DMS 273 treated with DMSO at 0.1 percent for 48 hours (cell line): ENCODE results near the gene FAT2.
"Not testable (repeated sequence)": the region's sequence is repeated elsewhere in the genome, so short reads cannot be mapped to it uniquely, and the experiment has no call there.

Experiments used
- DNase-seq: peaks from one replicate; lab custom pipeline; 2025; lab: John Stamatoyannopoulos, UW

FAT2 gene

GRCh38 chr5:151581812-151582583 is 9.1 kb downstream of the FAT2 start:
- peak; percentile 74 for DNase-seq

DNA sequence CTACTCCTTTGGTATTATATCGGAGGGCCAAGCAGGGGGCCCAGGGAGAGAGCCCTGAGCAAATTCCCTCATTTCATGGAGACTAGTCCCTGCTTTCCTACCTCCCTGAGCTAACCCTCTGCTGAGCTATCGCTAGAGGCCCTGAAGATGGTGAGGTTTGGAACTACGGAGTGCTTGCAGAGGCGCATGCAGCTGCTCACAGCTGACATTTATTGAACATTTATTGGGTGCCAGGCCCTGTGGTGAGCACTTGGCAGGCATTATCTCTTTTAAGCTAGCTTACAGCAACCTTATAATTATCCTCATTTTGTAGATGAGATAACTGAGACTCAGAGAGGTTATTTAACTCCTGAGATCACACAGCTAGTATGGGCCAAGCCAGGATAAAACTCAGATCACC is 9.8 kb downstream of the FAT2 start:
- no peak for DNase-seq

- no peak for DNase-seq
Measured at GRCh38 chr5:151580858-151581257, 10.3 kb downstream of the FAT2 start.

DNA sequence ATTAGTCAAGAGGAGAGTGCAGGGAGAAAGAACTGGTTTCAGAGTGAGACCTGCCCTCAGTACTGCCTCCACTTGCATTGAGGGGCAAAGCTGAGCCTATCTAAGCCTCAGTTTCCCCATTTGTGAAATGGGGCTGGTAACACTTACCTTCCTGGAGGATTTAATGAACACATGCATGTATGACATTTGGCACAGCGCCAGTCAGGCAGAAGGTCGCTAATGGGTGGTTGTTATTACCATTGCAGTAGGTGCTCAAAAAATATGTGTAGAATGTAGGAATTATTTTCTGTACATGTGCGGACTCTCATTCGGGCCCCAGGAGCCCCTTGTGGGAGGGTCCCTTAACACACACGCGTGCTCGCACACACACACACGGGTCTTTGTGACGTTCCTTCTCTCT is 10.9 kb downstream of the FAT2 start:
- DNase-seq, result no peak

GRCh38 chr5:151579146-151579545 is 12.0 kb downstream of the FAT2 start:
- not testable (repeated sequence) for DNase-seq

GRCh38 chr5:151578326-151579025 is 12.7 kb downstream of the FAT2 start:
- DNase-seq, result no peak

DNA sequence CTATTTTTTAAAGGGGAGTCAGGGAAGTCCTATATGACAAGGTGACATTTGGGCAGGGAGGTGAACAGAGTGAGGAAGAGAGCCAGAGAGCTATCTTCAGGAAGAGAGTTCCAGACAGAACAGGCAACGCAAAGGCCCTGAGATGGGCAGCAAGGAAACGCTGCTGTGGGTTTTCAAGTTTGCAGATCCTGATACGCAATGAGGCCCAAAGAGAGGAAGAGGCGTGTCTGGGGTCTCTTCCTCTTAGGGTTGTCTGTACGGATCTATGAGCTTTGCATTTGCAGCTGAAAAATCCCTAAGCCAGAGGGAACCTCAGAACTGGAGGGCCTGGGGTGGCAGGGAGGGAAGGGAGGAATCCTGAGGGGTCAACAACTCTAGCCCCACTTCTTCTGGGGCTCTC is 13.6 kb downstream of the FAT2 start:
- DNase-seq, result no peak

- DNase-seq, result no peak
Measured at GRCh38 chr5:151574444-151574996, 16.6 kb downstream of the FAT2 start.

DNA sequence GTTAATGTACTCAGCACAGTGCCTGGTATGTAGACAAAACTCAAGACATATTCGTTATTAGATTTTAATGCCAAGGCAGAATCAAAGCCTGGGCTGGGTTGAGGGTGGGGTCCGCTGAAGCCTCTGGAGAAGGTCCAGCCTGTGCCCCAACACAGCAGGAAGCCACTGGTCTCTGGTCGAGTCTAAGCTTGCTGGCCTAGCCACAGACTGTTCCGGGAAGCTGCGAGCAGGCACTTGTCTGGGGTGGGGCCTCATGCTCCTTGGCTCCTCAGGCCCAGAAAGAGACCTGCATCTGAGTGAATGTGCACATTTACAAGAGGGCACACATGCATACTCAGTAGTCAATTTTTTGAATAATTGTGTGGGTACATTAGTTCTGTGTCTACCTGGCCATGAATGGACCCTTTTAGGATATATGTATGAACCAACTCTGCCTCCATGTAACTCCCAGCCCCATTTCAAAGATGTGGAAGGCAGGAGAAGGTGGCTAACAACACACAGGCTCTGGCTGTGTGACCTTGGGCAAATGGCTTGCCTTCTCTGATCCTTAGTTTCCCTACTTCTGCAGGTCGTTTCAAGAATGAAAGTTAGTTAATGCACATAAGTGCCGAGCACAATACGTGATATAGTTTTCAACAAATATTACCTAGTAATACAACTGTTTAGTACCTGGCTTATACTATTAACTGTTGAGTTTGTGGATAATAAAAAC is 18.3 kb downstream of the FAT2 start:
- DNase-seq, result no peak

- DNase-seq, result no peak
Measured at GRCh38 chr5:151571270-151572173, 19.6 kb downstream of the FAT2 start.

- no peak for DNase-seq
Measured at GRCh38 chr5:151570512-151571269, 20.4 kb downstream of the FAT2 start.

GRCh38 chr5:151570058-151570457 is 21.1 kb downstream of the FAT2 start:
- DNase-seq, result no peak

DNA sequence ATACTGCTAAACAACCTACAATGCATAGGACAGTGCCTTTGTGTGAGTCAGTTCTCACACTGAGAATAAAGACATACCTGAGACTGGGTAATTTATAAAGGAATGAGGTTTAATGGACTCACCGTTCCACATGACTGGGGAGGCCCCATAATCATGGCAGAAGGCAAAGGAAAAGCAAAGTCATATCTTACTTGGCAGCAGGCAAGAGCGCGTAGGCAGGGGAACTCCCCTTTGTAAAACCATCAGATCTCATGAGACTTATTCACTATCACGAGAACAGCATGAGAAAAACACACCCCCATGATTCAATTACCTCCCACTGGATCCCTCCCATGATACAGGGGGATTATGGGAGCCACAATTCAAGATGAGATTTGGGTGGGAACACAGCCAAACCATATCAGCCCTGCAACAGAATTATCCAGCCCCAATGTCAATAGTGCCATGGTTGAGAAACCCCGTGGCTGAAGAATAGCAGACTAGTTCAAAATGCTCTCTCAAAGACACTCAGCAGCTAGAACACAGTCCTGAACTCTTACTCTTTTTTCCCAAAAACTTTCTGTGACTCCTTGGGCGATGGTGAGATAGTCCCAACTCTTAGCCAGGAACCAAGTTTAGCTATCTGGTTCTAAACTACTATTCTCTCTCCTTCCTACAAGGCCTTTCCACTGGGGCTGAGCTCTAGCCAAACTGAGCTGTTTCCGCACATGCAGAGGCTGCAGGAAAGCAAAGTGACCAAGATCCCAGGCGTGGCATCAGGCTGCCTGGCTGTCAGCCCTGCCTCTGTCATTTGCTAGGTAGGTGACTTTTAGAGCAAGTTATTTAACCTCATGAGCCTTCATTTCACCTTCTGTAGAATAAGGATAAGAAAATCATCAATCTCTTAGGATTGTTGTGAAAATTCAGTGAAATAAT is 21.7 kb downstream of the FAT2 start:
- DNase-seq, result no peak

GRCh38 chr5:151568036-151568435 is 23.1 kb downstream of the FAT2 start:
- no peak for DNase-seq

GRCh38 chr5:151565971-151566370 is 25.2 kb downstream of the FAT2 start:
- DNase-seq, result no peak

DNA sequence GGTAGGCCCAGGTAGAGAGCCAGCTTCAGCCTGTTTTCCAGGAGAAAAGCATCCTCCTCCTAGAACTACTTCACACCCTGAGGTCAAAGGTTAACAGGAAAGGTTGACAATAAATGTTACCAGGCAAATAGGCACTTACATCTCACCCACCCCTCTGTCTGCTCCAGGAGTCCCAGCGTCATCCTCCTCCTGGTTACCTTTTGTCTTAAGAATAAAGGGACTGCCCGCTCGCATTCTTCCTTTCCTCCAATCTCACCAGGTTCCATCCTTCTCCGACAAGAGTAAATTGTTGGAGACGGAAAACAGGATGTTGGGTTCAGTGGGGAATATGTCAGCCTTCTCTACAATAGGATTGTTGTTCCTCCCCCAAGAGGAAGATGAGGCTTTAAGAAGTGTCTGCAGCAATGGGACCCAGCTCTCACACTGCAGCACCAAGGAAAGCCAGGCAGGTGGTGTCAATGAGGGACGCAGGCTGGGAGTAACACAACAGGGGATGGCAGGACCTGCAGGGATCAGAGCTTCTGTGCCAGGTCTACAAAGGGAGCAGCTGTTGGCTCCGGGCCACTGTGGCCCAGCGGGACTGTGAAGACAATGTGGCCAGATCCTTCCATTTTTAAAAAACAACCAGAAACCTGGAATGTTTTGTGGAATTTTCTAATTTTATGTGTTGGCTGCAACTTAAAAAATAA is 29.0 kb downstream of the FAT2 start:
- no peak for DNase-seq

- no peak for DNase-seq
Measured at GRCh38 chr5:151557951-151558350, 33.2 kb downstream of the FAT2 start.

GRCh38 chr5:151557466-151557865 is 33.7 kb downstream of the FAT2 start:
- no peak for DNase-seq

DNA sequence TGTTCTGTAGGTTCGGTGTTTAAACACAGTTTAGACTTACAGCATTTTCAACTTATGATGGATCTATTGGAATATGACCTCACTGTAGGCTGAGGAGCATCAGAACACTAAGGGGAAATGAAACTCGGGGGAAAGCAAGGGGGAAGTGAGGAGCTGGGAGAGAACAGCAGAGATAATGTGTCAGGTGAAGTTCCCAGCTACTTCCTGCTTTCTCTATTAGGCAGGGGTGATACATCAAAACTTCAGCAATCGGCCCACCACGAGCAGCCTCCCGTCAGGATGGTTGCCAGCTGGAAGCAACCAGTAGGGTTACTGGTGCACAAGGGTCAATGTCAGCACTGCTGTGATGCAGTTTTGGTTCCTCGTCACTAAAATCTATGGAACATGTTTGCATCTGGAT is 34.3 kb downstream of the FAT2 start:
- no peak for DNase-seq
